GM23248 (cell line): ENCODE data around the gene GTF2H4. TPM values are rescaled to one million over a fixed set of nuclear protein-coding genes. Genes with fewer than 3 reads are reported as not detected.

Experiments used
- DNase-seq: peaks from one replicate; pipeline ENCODE4 v3.0.0-alpha.2; 2015
- H2AFZ ChIP-seq: fragments of 200-600 bp; sonication (generic); 2 replicates; pipeline ENCODE4 v1.6.1; 2016; ENCODE audit warnings: antibody characterized with exemption
- H3F3A ChIP-seq: fragments of 200-600 bp; sonication (generic); 2 replicates; pipeline ENCODE4 v1.6.1; 2016; ENCODE audit warnings: mild to moderate bottlenecking, antibody characterized with exemption, mixed run types; ENCODE audit not compliant: insufficient read depth
- H3K27ac ChIP-seq: fragments of 200-600 bp; sonication (generic); 2 replicates; pipeline ENCODE4 v1.5.1; 2016; ENCODE audit warnings: mild to moderate bottlenecking
- H3K27me3 ChIP-seq: fragments of 200-600 bp; sonication (generic); replicated peaks from 2 replicates; pipeline ENCODE4 v1.6.1; 2016; ENCODE audit warnings: mild to moderate bottlenecking; ENCODE audit not compliant: insufficient read depth
- H3K36me3 ChIP-seq: fragments of 200-600 bp; sonication (generic); 2 replicates; pipeline ENCODE4 v1.6.1; 2016; ENCODE audit warnings: low read depth, mild to moderate bottlenecking
- H3K4me1 ChIP-seq: fragments of 200-600 bp; sonication (generic); 2 replicates; pipeline ENCODE4 v1.6.1; 2016; ENCODE audit warnings: mild to moderate bottlenecking; ENCODE audit not compliant: insufficient read depth
- H3K4me2 ChIP-seq: fragments of 200-600 bp; sonication (generic); one replicate; pipeline ENCODE4 v1.6.1; 2016; ENCODE audit warnings: mild to moderate bottlenecking; ENCODE audit not compliant: unreplicated experiment
- H3K4me3 ChIP-seq: fragments of 200-600 bp; sonication (generic); 2 replicates; pipeline ENCODE4 v1.5.1; 2016; ENCODE audit warnings: mild to moderate bottlenecking
- H3K79me2 ChIP-seq: fragments of 200-600 bp; sonication (generic); 2 replicates; pipeline ENCODE4 v1.6.1; 2016; ENCODE audit warnings: mild to moderate bottlenecking; ENCODE audit not compliant: insufficient read depth
- H3K9ac ChIP-seq: fragments of 200-600 bp; sonication (generic); 2 replicates; pipeline ENCODE4 v1.6.1; 2016; ENCODE audit warnings: mild to moderate bottlenecking
- H3K9me2 ChIP-seq: fragments of 200-600 bp; sonication (generic); 2 replicates; pipeline ENCODE4 v1.6.1; 2016; ENCODE audit warnings: mixed run types, mild to moderate bottlenecking, moderate library complexity; ENCODE audit not compliant: insufficient read depth
- H3K9me3 ChIP-seq: fragments of 200-600 bp; sonication (generic); one replicate; pipeline ENCODE4 v1.6.1; 2017; ENCODE audit warnings: low read depth
- H4K20me1 ChIP-seq: fragments of 200-600 bp; sonication (generic); 2 replicates; pipeline ENCODE4 v1.6.0; 2016; ENCODE audit not compliant: insufficient read depth
- EZH2 ChIP-seq: fragments of 200-600 bp; sonication (generic); IDR thresholded peaks from 2 replicates; pipeline ENCODE4 v1.6.1; 2018; ENCODE audit warnings: antibody characterized with exemption, mild to moderate bottlenecking; ENCODE audit not compliant: insufficient read depth, poor library complexity, severe bottlenecking
- EZH2phosphoT487 ChIP-seq: fragments of 200-600 bp; sonication (generic); IDR thresholded peaks from 2 replicates; pipeline ENCODE4 v1.6.1; 2018; ENCODE audit warnings: antibody characterized with exemption, moderate library complexity, mild to moderate bottlenecking, low read depth; ENCODE audit not compliant: insufficient read depth
- WGBS, 2 experiments: methylation state at CpG; one replicate each; pipeline ENCODE4 v1.1.6; 2015 to 2017; ENCODE audit warnings: low lambda C conversion rate in 2 of 2, low coverage in 1 of 2; ENCODE audit errors: missing lambda C conversion rate in 2 of 2; 5-methylcytosine and 5-hydroxymethylcytosine counted together
- in situ Hi-C: fragments of 300-500 bp; cut with MboI; formaldehyde crosslinking; loops from 2 replicates; pipeline ENCODE4 v1.15.0; 2020
- polyA plus RNA-seq: library from polyadenylated mRNA; unstranded; fragments of >200 nt; fragmentation: Nextera tagmentation; extraction: Ambion mirVana; gene quantifications from 2 replicates; pipeline ENCODE4 v1.2.1, GENCODE V29; 2016
- total RNA-seq: library from RNA; depleted of rRNA; stranded (reverse); fragments of >200 nt; shearing (Covaris generic); gene quantifications from 2 replicates; pipeline ENCODE4 v1.2.3, GENCODE V29; 2014

GTF2H4 gene
- total and polyA plus RNA-seq, 2 experiments from 2014 or later: 5.3 to 21.7 TPM

GRCh38 chr6:30877419-30878262, 30.4 kb upstream of the GTF2H4 start:
- in situ Hi-C loops: loop anchor here (10.0 kb wide), 1 partner anchor 143 kb away; no protein-coding TSS in a partner anchor
- Histone ChIP-seq H3K4me1 (peaks cover 8% of the 10 kb centered on the region; the same call in 1 of the 2 replicates), H3K27me3 (no peaks in the 10 kb centered on the region), H3K4me2 (peak overlapping the region; percentile 81), H3K9me2 (no peaks in the 10 kb centered on the region), H2AFZ (peak overlapping the region; percentile 99), H3K9me3 (no peaks in the 10 kb centered on the region), H3K9ac (peak overlapping the region; percentile 78), H3F3A (no peaks in the 10 kb centered on the region), H3K79me2 (no peaks in the 10 kb centered on the region), H3K27ac (peak overlapping the region; percentile 70), H4K20me1 (no peaks in the 10 kb centered on the region), H3K36me3 (no peaks in the 10 kb centered on the region), H3K4me3 (peak overlapping the region; percentile 67)
- DNase-seq: peak; percentile 92
- TF ChIP-seq EZH2phosphoT487 (no peak), EZH2 (no peak)
- 8 to 11% methylated on average over 15 of the region's 15 CpGs for WGBS, 2 experiments

DNA sequence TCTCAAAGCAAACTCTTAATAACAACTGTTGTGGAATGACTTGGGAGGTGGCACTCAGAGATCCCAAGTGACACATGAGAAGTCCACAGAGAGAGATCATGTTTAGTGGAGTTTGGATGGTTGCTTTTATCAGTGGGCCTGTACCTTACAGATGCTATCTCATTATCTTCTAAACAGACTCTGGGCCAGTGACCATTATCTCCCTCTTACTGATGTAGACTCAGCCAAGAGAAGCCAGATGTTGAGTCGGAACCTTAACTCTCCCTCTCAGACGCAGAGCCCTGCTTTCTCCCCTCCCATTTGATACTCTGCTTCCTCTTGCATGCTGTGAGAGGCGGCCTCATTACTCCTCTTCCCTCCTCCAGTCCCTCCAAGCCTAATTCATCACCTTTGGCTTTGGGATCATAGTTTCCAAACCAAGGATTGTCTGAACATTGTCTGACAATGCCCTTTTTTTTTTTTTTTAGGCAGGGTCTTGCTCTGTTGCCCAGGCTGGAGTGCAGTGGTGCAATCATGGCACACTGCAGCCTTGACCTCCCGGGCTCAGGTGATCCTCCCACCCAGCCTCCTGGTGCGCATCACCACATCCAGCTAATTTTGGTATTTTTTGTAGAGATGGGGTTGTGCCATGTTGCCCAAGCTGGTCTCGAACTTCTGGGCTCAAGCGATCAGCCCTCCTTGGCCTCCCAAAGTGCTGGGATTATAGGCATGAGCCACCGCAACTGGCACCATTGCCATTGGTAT, 28.2 kb upstream of the GTF2H4 start:
- no peak overlapping the region for H3K9ac ChIP-seq
- no peaks in the 10 kb centered on the region for H3K79me2 ChIP-seq
- no peaks in the 10 kb centered on the region for H3K36me3 ChIP-seq
- no peak overlapping the region for H3K27ac ChIP-seq
- peaks cover 8% of the 10 kb centered on the region; the same call in 1 of the 2 replicates for H3K4me1 ChIP-seq
- no peak overlapping the region for H3K4me3 ChIP-seq
- no peak for TF ChIP-seq EZH2phosphoT487
- no peak overlapping the region for H3K4me2 ChIP-seq
- 89 to 94% methylated on average over 8 of the region's 8 CpGs for WGBS, 2 experiments
- no peaks in the 10 kb centered on the region for H4K20me1 ChIP-seq
- no peak for DNase-seq
- H3F3A ChIP-seq: 0 out of 2 replicates have a peak, but pooled peaks cover 5% of the 10 kb centered on the region
- in situ Hi-C loops: loop anchor here (10.0 kb wide), 1 partner anchor 145 kb away; no protein-coding TSS in a partner anchor
- no peaks in the 10 kb centered on the region for H3K9me3 ChIP-seq
- no peaks in the 10 kb centered on the region for H3K9me2 ChIP-seq
- no peak overlapping the region for H2AFZ ChIP-seq
- no peaks in the 10 kb centered on the region for H3K27me3 ChIP-seq

- no peak overlapping the region for H3K9ac ChIP-seq
Observed at GRCh38 chr6:30880698-30881252, 27.2 kb upstream of the GTF2H4 start.

More at GRCh38 chr6:30880698-30881252, 27.2 kb upstream of the GTF2H4 start:
- TF ChIP-seq EZH2 (no peak), EZH2phosphoT487 (no peak)
- Histone ChIP-seq H3K4me2 (no peak overlapping the region), H3K36me3 (no peaks in the 10 kb centered on the region), H3F3A (0 out of 2 replicates have a peak, but pooled peaks cover 10% of the 10 kb centered on the region), H3K27me3 (no peaks in the 10 kb centered on the region), H4K20me1 (no peaks in the 10 kb centered on the region), H3K79me2 (peaks cover 8% of the 10 kb centered on the region; the same call in 1 of the 2 replicates), H3K4me1 (peaks cover 13% of the 10 kb centered on the region), H3K9me3 (no peaks in the 10 kb centered on the region), H3K27ac (no peak overlapping the region), H3K4me3 (no peak overlapping the region), H2AFZ (no peak overlapping the region), H3K9me2 (no peaks in the 10 kb centered on the region)
- in situ Hi-C loops: no loop called here
- no peak for DNase-seq
- 91% methylated on average over 16 of the region's 16 CpGs for WGBS, 2 experiments
